ENCODE results near the gene CFAP251. TPM values are rescaled to one million over a fixed set of nuclear protein-coding genes. Genes with fewer than 3 reads are reported as not detected.

The CFAP251 gene
- total and polyA plus RNA-seq, 2 of the 8 experiments (the other 6 are each of a cell fraction or from before 2014, with no cell fraction given), result 1.8 to 2.9 TPM

DNA sequence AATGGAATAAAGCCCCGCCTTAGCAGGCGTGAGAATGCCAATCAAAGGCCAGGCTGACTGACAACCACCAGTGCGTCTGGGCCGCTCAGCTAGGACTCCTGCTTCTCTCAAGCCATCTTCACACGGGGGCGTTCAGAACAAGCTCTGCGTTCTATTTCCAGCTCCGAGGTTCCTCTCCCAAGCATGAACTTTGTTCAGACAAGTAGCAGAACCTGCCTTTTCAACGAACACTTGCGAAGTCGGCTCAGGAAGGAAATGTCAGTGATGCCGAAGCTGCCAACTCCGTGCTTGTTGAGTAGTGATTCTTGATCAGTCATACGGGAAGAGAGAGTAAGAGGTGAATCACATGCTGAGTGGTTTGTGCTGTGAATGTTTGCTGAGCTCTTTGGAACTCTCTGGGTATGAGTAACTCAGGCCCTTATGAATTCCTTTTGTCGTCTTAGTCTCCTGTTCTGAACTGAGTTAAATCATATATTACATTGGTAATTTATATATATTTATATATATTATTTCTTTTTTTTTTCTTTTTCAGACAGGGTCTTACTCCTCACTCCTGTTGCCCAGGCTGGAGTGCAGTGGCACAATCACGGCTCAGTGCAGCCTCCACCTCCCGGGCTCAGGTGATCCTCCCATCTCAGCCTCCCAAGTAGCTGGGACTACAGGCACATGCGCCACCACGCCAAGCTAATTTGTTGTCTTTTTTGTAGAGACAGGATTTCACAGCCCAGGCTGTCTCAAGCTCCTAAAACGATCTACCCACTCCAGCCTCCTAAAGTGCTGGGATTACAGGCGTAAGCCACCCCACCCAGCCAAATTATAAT, 73.9 kb downstream of the CFAP251 start:
- Histone ChIP-seq H3K23me2 (ENCODE audit: low read depth, low read length) (no peaks in the 10 kb centered on the region), H3K14ac (ENCODE audit: insufficient read length) (no peak overlapping the region), H2BK15ac (ENCODE audit: low read length) (no peak overlapping the region), H2AFZ (ENCODE audit: low read length) (no peak overlapping the region), H4K8ac (ENCODE audit: extremely low read depth, insufficient read depth, low read length) (no peak overlapping the region), H2BK120ac (replicated peaks; ENCODE audit: low read depth, low read length) (no peak overlapping the region), H2BK5ac (ENCODE audit: low read depth, low read length) (no peak overlapping the region), H3K79me2 (ENCODE audit: control insufficient read depth in 1 of 2, insufficient read depth in 2 of 2, low read length in 2 of 2) (no peaks in the 10 kb centered on the region), H3K18ac (ENCODE audit: extremely low read depth, low read length) (no peak overlapping the region), H4K5ac (ENCODE audit: insufficient read length, low read depth, low read length) (no peak overlapping the region), H3K56ac (replicated peaks; ENCODE audit: insufficient read length, low read depth, low read length) (no peak overlapping the region), H3K9ac (replicated peaks in 1 of 4; ENCODE audit: extremely low read depth in 1 of 4, low read depth in 3 of 4, low read length in 3 of 4) (no peak overlapping the region), H3K23ac (ENCODE audit: insufficient read length) (no peak overlapping the region), H2BK20ac (ENCODE audit: low read length) (no peak overlapping the region), H2BK12ac (ENCODE audit: low read depth, low read length) (no peak overlapping the region), H3K9me3 (ENCODE audit: insufficient read depth in 2 of 2, low read depth in 1 of 2, low read length in 1 of 2) (peaks cover 3 to 10% of the 10 kb centered on the region in 2 experiments; a peak in 2 of 4 replicates), H3K27me3 (replicated peaks in 1 of 4; ENCODE audit: control insufficient read depth in 3 of 4, extremely low read depth in 1 of 4, insufficient read depth in 3 of 4, low read length in 3 of 4) (no peaks in the 10 kb centered on the region), H4K91ac (replicated peaks; ENCODE audit: insufficient read length, low read length) (no peak overlapping the region), H3K27ac (ENCODE audit: low read depth, low read length) (no peak overlapping the region), H3K4ac (replicated peaks; ENCODE audit: insufficient read length, low read depth, low read length) (no peak overlapping the region), H3K4me1 (replicated peaks in 1 of 4; ENCODE audit: control insufficient read depth in 3 of 4, insufficient read depth in 4 of 4, low read length in 3 of 4) (no peaks in the 10 kb centered on the region), H4K20me1 (replicated peaks in 1 of 2; ENCODE audit: control insufficient read depth in 1 of 2, insufficient read depth in 2 of 2, low read length in 2 of 2) (no peaks in the 10 kb centered on the region), H3K36me3 (ENCODE audit: control insufficient read depth in 2 of 4, insufficient read depth in 4 of 4, low read length in 3 of 4) (no peaks in the 10 kb centered on the region), H2AK5ac (ENCODE audit: low read depth, low read length) (no peak overlapping the region), H3K4me3 (ENCODE audit: extremely low read depth in 1 of 4, insufficient read depth in 2 of 4, low read depth in 3 of 4, low read length in 4 of 4) (no peak overlapping the region), H3K4me2 (ENCODE audit: insufficient read depth in 1 of 2, low read depth in 2 of 2, low read length in 2 of 2) (no peak overlapping the region), H3K79me1 (ENCODE audit: low read depth, low read length) (no peaks in the 10 kb centered on the region)
- no peak for TF ChIP-seq CTCF (IDR thresholded peaks at IDR 0.05; ENCODE audit: control extremely low read depth in 1 of 3, insufficient read depth in 1 of 3, low read depth in 1 of 3, low read length in 3 of 3)
- no peak for TF ChIP-seq TAF7 (optimal IDR thresholded peaks at IDR 0.05; ENCODE audit: borderline replicate concordance, low read depth, low read length)
- no peak for TF ChIP-seq SIRT6 (IDR thresholded peaks at IDR 0.05; ENCODE audit: low read length)
- no peak for TF ChIP-seq TCF12 (IDR thresholded peaks at IDR 0.05; ENCODE audit: low read depth, low read length)
- TF ChIP-seq POLR2A (IDR thresholded peaks at IDR 0.05; ENCODE audit: control extremely low read depth in 1 of 2, low read depth in 2 of 2, low read length in 2 of 2), result no peak
- no peak for DNase-seq (ENCODE audit: low read depth in 1 of 2, low spot score in 2 of 2)
- CTCF ChIA-PET (ENCODE audit: partially characterized antibody), result interaction anchor here (1.0 to 1.5 kb wide), 4 partner anchors 8 to 199 kb away, joined by 3 to 4 read pairs (median 3); no protein-coding TSS in a partner anchor
- WGBS, 2 experiments (ENCODE audit: extremely low coverage in 1 of 2, insufficient coverage in 1 of 2, insufficient read length in 1 of 2, insufficient replicate concordance in 2 of 2, low coverage in 1 of 2, low lambda C conversion rate in 2 of 2, missing lambda C conversion rate in 1 of 2), result 91% methylated on average over 21 of the region's 21 CpGs; no CpG with 5 or more reads in 1 of the 2 experiments
- FAIRE-seq, result no peak
- POLR2A ChIA-PET (ENCODE audit: partially characterized antibody), result interaction anchor here (0.7 to 0.9 kb wide), 2 partner anchors 61 to 976 kb away, joined by 3 read pairs; no protein-coding TSS in a partner anchor

Data from H1 (cell line).